HEK293 (cell line): ENCODE measurements around the gene FBXW11.

Experiments used
- HOXA7 ChIP-seq: sonication (generic); formaldehyde crosslinking; IDR thresholded peaks from 2 replicates; pipeline ENCODE4 v1.8.1; 2022; ENCODE audit warnings: missing genetic modification reagents, borderline replicate concordance
- OSR2 ChIP-seq: fragments of 450-650 bp; formaldehyde crosslinking; IDR thresholded peaks from 2 replicates; pipeline ENCODE4 v1.5.1; 2016; ENCODE audit warnings: missing biosample characterization, missing genetic modification characterization
- ZNF140 ChIP-seq: fragments of 450-650 bp; formaldehyde crosslinking; IDR thresholded peaks from 2 replicates; pipeline ENCODE4 v1.5.1; 2016; ENCODE audit warnings: missing biosample characterization, missing genetic modification characterization
- ZNF664 ChIP-seq: fragments of 450-650 bp; formaldehyde crosslinking; IDR thresholded peaks from 2 replicates; pipeline ENCODE4 v1.5.1; 2016; ENCODE audit warnings: missing biosample characterization, missing genetic modification characterization
- ZNF768 ChIP-seq: fragments of 450-650 bp; formaldehyde crosslinking; IDR thresholded peaks from 2 replicates; pipeline ENCODE4 v1.5.1; 2018; ENCODE audit warnings: missing biosample characterization, mild to moderate bottlenecking, missing genetic modification characterization
- TF ChIP-seq, protein P1 (sequence below): fragments of 450-650 bp; formaldehyde crosslinking; IDR thresholded peaks from 2 replicates; pipeline ENCODE4 v1.5.1; 2016; ENCODE audit warnings: missing biosample characterization, missing genetic modification characterization
- TF ChIP-seq, protein P2 (sequence below): fragments of 450-650 bp; formaldehyde crosslinking; IDR thresholded peaks from 2 replicates; pipeline ENCODE4 v1.5.1; 2016; ENCODE audit warnings: missing biosample characterization, missing genetic modification characterization, low read depth

DNA sequence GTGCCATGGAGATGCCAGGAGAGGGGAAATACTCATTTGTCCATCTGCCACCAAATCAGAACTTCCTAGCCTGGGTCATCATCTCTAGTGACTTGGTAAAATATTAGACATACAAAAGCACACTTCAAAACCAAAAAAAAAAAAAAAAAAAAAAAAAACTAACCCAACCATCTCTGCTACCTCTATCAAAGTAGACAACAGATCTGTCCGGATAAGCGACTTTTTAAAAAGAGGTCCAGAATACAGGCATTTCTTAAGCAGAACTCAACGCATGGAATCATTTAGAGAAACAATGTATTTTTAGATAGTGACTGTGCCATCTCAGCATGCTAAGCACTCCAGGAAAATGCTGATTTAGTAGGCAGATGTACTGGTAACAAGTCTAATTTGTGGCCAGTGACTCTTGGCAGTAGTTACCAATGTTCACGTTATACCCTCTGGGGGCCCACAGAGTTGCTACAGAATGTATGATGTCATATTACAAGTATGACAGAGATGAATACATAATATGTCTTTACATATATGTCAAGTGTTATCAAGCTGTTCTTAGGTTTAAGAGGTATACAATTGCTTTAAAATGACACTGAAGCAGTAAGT is 113.0 kb downstream of the FBXW11 start:
- TF ChIP-seq OSR2: no peak
- TF ChIP-seq, protein P1, sequence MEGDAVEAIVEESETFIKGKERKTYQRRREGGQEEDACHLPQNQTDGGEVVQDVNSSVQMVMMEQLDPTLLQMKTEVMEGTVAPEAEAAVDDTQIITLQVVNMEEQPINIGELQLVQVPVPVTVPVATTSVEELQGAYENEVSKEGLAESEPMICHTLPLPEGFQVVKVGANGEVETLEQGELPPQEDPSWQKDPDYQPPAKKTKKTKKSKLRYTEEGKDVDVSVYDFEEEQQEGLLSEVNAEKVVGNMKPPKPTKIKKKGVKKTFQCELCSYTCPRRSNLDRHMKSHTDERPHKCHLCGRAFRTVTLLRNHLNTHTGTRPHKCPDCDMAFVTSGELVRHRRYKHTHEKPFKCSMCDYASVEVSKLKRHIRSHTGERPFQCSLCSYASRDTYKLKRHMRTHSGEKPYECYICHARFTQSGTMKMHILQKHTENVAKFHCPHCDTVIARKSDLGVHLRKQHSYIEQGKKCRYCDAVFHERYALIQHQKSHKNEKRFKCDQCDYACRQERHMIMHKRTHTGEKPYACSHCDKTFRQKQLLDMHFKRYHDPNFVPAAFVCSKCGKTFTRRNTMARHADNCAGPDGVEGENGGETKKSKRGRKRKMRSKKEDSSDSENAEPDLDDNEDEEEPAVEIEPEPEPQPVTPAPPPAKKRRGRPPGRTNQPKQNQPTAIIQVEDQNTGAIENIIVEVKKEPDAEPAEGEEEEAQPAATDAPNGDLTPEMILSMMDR (tag by site-specific recombination): no peak
- TF ChIP-seq ZNF140 (tag by site-specific recombination): no peak
- no peak for TF ChIP-seq ZNF768
- no peak for TF ChIP-seq HOXA7 (CRISPR knock-in tag)
- TF ChIP-seq, protein P2, sequence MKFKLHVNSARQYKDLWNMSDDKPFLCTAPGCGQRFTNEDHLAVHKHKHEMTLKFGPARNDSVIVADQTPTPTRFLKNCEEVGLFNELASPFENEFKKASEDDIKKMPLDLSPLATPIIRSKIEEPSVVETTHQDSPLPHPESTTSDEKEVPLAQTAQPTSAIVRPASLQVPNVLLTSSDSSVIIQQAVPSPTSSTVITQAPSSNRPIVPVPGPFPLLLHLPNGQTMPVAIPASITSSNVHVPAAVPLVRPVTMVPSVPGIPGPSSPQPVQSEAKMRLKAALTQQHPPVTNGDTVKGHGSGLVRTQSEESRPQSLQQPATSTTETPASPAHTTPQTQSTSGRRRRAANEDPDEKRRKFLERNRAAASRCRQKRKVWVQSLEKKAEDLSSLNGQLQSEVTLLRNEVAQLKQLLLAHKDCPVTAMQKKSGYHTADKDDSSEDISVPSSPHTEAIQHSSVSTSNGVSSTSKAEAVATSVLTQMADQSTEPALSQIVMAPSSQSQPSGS (tag by site-specific recombination): peak; percentile 75
- no peak for TF ChIP-seq ZNF664 (tag by site-specific recombination)
